SK-N-MC (cell line): ENCODE data around the gene NCOA3.

Experiments used
- EZH2 ChIP-seq: fragments of 200-600 bp; sonication (generic); IDR thresholded peaks from one replicate; pipeline ENCODE4 v1.6.1; 2017; ENCODE audit warnings: antibody characterized with exemption
- FOXP2 ChIP-seq: optimal IDR thresholded peaks from 2 replicates; pipeline ENCODE3; 2011; ENCODE audit warnings: mild to moderate bottlenecking, moderate library complexity; ENCODE audit not compliant: insufficient read depth; ENCODE audit errors: extremely low read length, control extremely low read depth
- POLR2AphosphoS5 ChIP-seq: IDR thresholded peaks from 2 replicates; pipeline ENCODE4 v1.6.1; 2012; ENCODE audit warnings: mild to moderate bottlenecking, low read depth, low read length, borderline replicate concordance

- no peak for TF ChIP-seq EZH2
- no peak for TF ChIP-seq POLR2AphosphoS5
- no peak for TF ChIP-seq FOXP2
These were observed 19.0 kb upstream of the NCOA3 start for GRCh38 chr20:47482705-47483104.
